ENCODE data around the gene APBA2.

- TF ChIP-seq POLR2A (IDR thresholded peaks at IDR 0.05; ENCODE audit: low read depth) (no peak), EP300 (IDR thresholded peaks at IDR 0.05) (no peak)
Observed at GRCh38 chr15:29107971-29108645, 222.3 kb downstream of the APBA2 start.
